ENCODE measurements around the gene FILIP1L.

FILIP1L gene

DNA sequence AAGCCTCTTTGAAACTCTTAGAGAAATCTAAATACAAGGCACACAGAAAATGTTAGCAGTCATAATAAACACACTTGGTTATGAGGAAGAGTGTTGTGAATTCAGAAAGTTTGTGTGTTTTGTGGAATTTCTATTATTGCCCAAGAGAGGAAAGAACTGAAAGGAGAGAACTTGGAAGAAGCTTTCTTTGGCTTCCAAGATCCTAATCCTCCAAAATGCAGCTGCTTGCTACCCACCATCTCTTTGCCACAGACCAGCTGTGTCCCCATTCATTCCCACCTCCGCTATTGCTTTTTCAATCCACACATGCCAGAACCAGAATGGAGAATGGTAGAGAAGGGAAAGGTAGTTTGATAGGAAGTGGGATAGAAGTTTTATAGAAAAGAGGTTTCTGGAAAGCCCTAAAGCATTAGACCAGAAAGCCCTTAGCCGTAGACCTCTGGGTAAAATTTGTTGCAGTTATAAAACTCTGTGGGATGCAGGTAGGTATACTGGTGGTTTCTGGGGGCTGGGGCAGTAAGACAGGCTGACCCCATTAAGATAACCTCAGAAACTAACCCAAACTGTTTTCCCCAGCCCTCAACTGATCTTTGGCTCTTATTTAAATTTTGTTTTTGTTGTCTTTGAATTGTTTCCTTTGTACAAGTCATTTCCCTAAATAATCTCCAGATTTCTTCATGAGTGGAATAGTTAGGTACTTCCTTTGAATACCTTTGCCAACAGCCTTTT, 108.5 kb downstream of the FILIP1L start:
- DNase-seq = no peak

- no peak for DNase-seq
Observed at GRCh38 chr3:100004931-100005330, 109.4 kb downstream of the FILIP1L start.

DNA sequence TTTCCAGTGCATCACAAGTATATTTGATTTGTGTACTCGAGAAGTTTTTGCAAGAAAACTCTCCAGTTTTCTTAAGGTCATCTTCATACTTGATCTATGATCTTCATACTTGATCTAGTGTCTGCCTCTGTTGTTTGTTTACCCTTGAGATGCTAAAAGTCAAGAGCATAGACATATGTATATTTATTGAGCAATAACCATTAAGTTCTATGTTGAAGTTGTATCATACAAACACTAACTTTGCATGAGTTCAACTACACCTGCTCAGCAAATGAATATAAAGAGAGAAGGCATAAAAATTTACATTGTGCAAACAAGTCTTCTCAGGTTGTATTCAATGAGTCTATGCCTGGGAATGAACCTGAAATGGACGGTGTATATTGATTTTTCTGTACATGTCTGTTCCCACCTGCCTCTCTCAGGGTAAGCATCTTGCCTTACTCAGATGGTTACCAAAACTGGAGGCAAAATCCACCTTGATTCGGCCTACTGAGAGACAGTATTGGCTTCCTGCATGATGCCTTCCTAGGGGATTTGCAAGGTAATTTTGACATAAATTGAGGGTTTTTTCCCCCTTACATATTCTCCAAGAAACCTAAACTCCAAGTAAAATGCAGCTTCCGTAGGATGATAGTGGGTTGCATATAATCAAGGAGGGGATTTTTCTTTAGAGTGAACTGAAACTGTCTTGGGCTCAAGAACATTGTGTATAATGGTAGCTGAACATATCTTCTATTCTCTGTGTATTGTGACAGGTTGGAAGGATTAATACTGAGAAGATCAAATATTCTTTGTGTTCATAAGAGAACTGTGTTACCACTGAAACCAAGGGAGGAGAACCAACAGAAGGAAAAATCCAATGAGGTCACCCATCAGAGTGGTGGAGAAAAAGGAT, 110.4 kb downstream of the FILIP1L start:
- no peak for DNase-seq

DNA sequence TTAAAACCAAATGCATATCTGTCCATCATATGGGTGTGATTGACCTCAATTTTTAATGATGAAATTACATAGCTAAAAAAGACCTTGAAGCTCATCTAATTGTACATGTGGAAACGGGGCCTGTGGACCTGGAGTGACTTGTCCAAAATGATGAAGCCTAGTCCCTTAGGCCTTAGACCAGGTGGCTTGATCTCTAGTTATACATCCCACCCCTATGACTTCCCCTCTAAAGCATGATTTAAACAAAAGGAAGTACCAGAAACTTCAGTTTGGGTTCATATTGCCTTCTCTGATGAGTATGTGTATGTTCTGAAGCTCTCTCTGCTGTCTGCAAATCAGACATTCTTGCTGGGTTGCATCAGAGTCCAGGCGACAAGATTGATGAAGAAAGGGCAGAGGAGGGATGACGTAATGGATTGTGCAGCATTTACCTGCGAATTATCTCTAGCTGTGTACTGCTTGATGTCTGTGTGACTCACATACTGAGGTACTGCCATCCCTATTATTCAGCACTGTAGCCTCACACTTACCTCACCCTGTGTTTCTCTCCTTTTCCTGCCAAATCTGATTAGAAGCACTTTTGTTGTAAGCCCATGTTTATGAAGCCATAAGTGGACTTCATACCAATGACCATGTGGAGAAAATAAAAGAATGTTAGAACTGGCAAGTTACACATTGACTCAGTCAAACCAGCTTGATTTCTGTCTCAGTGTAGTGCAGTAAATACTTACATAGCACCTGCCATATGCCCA, 111.5 kb downstream of the FILIP1L start:
- no peak for DNase-seq

DNA sequence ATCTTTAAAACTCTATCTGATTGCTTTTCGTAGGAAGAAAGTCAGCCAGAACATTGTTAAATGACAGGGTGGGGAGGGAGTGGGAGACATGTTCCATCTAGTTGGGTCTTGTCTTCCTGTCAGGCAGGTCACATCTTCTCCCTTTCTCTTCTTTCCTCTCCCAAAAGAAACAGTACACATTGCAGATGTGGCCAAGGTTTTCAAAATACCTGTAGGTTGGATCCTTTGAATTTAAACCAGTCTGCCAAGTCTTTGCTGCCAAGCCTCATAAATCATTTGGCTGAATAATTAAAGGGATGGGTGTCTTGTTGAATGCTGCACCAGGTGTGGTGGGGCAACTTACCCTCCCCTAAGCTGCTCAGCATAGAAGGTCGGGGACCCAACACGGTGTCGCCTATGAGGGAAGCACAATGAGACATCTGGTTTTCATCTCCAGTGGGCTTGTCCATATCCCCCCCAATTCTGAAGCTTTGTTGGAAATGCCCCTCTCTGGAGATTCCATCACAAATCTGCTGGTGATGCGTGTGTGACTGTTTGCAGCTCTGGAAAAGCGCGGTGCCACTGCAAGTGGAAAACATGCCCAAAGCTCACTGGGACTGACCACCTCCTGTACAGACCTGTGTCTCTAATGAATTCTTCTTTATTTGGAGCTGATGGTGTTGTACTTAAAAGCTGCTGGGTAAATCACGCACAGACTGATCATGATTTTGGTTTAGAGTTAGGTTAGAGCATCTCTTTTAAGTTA, 112.6 kb downstream of the FILIP1L start:
- no peak for DNase-seq

- no peak for DNase-seq
Observed at GRCh38 chr3:100001083-100001482, 113.2 kb downstream of the FILIP1L start.

- no peak for DNase-seq
Observed at GRCh38 chr3:99999536-99999935, 114.8 kb downstream of the FILIP1L start.

- no peak for DNase-seq
Observed at GRCh38 chr3:99997293-99997692, 117.0 kb downstream of the FILIP1L start.

GRCh38 chr3:99990179-99990578, 124.1 kb downstream of the FILIP1L start:
- no peak for DNase-seq

GRCh38 chr3:99984668-99985067, 129.6 kb downstream of the FILIP1L start:
- DNase-seq = no peak

DNA sequence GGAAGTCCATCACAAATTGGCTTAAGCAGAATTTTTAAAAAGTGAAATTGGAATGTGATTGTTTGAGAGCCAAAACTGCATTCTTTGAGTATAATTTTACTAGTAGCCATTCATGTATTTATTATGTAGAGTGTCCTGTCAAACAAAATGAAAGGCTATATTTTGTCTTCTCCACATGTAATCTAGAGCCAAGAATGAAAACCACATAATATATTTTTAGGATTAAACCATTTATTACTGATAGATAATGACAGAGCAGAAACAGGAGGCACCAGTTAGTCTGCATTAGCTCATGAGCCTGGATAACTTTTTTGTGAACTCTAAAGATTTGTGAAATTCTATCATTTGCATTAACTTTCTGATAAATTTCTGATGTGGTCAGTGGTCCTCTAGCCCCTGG, 130.2 kb downstream of the FILIP1L start:
- DNase-seq = no peak

GRCh38 chr3:99982650-99983049, 131.7 kb downstream of the FILIP1L start:
- DNase-seq = no peak

DNA sequence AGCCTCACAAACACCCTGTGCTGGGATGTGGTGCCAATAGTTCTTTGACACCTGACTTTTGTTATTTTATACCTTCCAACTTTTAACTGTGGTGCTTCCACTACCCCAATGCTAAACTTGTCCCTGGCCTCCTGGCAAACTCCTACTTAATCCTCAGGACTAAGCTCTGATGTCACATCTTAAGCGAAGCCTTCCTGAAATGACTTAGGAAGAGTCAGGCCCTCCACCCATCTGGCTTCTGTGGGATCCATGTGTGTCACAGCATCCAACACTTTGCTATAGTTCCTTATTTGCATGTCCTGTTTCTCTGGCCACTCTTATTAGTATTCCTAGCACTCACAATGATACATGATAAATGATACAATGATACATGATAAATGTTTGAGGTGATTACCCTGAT, 133.2 kb downstream of the FILIP1L start:
- no peak for DNase-seq

DNA sequence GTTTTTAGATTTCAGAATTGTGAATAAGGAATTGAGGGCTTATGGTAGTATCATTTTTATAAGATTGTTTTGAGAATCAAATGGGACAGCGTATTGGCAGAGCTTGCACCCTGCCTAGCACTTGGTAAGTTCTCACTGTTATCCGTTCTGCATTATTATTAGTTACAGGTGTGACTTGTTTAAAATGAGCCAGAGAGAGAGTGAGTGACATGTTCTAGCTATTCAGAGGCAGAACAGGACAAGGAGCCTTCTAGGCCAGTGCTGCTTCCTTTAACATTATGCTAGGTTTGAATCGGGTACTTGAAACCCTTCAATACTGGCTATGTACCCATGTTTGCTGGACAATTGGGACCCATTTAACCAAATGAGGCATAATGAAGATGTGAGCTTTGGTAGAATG, 133.7 kb downstream of the FILIP1L start:
- no peak for DNase-seq

DNA sequence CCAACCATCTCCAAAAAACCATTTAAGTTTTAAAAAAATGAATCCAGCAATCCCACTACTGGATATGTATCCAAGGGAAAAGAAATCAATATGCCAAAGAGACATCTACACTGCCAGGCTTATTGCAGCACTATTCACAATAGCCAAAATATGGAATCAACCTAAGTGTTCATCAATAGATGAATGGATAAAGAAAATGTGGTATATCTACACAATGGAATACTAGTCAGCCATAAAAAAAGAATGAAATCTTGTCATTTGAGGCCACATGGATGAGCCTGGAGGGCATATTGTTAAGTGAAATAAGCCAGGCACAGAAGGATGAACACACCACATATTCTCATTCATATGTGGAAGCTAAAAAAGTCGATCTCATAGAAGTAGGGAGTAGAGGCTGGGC, 136.1 kb downstream of the FILIP1L start:
- no peak for DNase-seq

DNA sequence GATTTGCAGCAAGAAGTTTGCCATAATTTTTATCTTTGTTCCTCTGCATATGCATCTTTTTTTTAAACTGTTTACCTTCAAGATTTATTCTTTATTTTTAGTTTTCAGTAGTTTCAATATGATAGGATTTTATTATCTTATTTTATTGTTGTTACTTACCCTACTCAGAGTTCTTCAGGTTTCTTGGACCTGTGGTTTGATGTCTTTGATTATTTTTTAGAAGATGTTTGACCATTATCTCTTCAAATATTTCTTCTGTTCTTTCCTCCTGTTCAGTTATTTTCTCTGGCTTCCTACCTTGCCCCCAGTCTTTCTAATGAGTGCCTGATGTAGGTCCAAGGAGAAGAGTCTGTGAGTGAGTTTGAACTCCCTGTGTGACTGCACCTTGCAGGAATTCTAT, 137.7 kb downstream of the FILIP1L start:
- DNase-seq = no peak

GRCh38 chr3:99974989-99975388, 139.3 kb downstream of the FILIP1L start:
- DNase-seq = no peak

DNA sequence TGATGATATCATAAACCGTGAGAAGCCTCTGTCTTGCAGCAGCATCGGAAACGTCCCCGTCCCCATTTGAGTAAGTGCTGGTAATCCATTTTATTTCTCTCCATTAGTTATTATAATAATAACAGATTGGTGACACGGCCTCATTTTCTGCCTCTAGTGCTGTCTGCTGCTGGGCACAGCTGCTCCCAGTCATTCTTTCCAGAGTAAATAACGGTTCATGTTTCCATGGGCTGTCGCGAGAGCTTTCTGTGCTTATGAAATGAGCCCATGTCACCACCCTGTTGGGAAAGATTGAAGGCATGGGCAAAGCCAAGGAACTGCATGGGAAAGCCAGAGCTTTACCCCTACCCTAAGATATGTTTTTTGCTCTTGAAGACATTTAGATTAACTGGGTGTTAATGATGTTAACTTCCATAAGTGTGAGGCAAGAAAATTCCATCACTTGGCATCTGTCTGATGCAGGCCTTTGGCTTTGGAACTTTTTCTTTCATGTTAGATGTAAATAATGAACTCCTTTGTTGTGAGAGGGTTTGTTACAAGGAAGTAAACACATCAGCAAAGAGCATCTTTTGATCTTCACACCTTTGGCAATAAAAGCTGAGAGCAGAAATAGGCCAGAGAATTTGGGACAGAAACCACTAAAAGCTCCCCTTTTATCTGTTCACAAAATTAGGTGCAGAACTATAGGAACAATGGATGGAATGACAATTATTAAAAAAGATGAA, 141.8 kb downstream of the FILIP1L start:
- DNase-seq = no peak

- no peak for DNase-seq
Observed at GRCh38 chr3:99971761-99972160, 142.5 kb downstream of the FILIP1L start.

- no peak for DNase-seq
Observed at GRCh38 chr3:99970198-99970597, 144.1 kb downstream of the FILIP1L start.

- DNase-seq = no peak
Observed at GRCh38 chr3:99969136-99969535, 145.2 kb downstream of the FILIP1L start.

DNA sequence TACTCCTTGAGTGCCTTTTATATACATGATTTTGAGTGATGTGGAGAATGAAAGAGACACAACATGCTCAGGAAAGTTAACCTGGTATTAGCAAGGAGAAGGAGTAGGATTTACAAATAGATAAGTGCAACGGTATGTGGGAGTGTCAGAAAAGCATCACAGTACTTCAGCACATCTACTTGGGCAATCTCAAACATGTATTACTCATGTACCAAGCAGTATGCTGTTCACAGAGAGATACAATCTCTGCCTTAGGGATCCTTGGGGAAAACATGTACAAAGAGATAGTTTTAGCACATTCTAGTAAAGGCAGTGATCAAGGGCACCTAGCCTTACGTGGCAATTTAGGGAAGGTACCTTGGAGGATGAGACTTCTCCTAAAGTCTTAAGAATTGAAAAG, 146.5 kb downstream of the FILIP1L start:
- DNase-seq = no peak
